Adrenal gland (tissue), 12 donors: ENCODE results near the gene REEP1. TPM values are rescaled to one million over a fixed set of nuclear protein-coding genes. Genes with fewer than 3 reads are reported as not detected.

Experiments
- DNase-seq, 7 donors: peaks; one replicate each; pipeline ENCODE4 v3.0.0-alpha.2; 2019 to 2020
- H3K27ac ChIP-seq, 5 donors: fragments of 200-600 bp; sonication (generic) in 4 of 5; 1 replicate in 3 of 5; 2 replicates in 2 of 5; pipeline versions ENCODE4 v1.5.1 to v1.8.0; 2016 to 2020; ENCODE audit warnings: mild to moderate bottlenecking in 1 of 5
- H3K27me3 ChIP-seq: fragments of 200-600 bp; 2 replicates; pipeline ENCODE4 v1.8.0; 2021
- H3K36me3 ChIP-seq, 2 donors: fragments of 200-600 bp; replicated peaks in 1 of 2; 1 replicate in 1 of 2; 2 replicates in 1 of 2; pipeline versions ENCODE4 v1.5.1 to v1.8.0; 2018 to 2022
- H3K4me1 ChIP-seq, 2 donors: fragments of 200-600 bp; replicated peaks in 1 of 2; 1 replicate in 1 of 2; 2 replicates in 1 of 2; pipeline versions ENCODE4 v1.5.1 to v1.8.0; 2018 to 2021
- H3K4me3 ChIP-seq, 4 donors: fragments of 200-600 bp; sonication (generic) in 3 of 4; one replicate each; pipeline ENCODE4 v1.5.1; 2016 to 2018
- H3K9me3 ChIP-seq, 3 donors: fragments of 200-600 bp; sonication (generic) in 1 of 3; replicated peaks in 1 of 3; 1 replicate in 2 of 3; 2 replicates in 1 of 3; pipeline versions ENCODE4 v1.5.1 to v1.8.0; 2016 to 2021
- CTCF ChIP-seq, 6 experiments: fragments of 450-650 bp in 4 of 6; fragments of 200-600 bp in 2 of 6; sonication (generic) in 1 of 6; IDR thresholded peaks; 1 replicate in 5 of 6; 2 replicates in 1 of 6; pipeline versions ENCODE4 v1.5.1 to v1.8.0; 2016 to 2021; ENCODE audit warnings: antibody characterized with exemption in 6 of 6, mild to moderate bottlenecking in 2 of 6, moderate library complexity in 1 of 6
- POLR2A ChIP-seq, 2 donors: fragments of 450-650 bp; IDR thresholded peaks; one replicate each; pipeline ENCODE4 v1.6.1; 2017; ENCODE audit warnings: antibody characterized with exemption in 2 of 2, mild to moderate bottlenecking in 2 of 2, moderate library complexity in 1 of 2
- WGBS, 4 donors: extraction: QIAGEN DNeasy Blood & Tissue Kit in 2 of 4; methylation state at CpG; one replicate each; pipeline versions ENCODE4 v1.1.5 to v1.1.7; 2013 to 2017; 5-methylcytosine and 5-hydroxymethylcytosine counted together
- intact Hi-C, 2 donors: fragments of 100-400 bp; cut with DNase I; formaldehyde crosslinking; loops; one replicate each; pipeline versions ENCODE4 v1.14.1 to v1.15.0; 2022 to 2023
- polyA plus RNA-seq, 3 donors: library from polyadenylated mRNA; stranded (reverse); fragments of 200-250 nt in 2 of 3; fragments of 350-450 nt in 1 of 3; fragmentation: Illumina TruSeq in 1 of 3; extraction: RNeasy Lipid Tissue Mini Kit (QIAGEN cat#74804) in 1 of 3; gene quantifications; one replicate each; pipeline ENCODE4 v1.2.3, GENCODE V29; 2013 to 2014
- total RNA-seq, 9 donors: library from RNA; depleted of rRNA in 4 of 9; stranded (reverse); fragments of >200 nt in 4 of 9; fragments of 120-200 nt in 1 of 9; fragmentation: NEBNext Ultra II Directional in 1 of 9; extraction: Animal tissue kit (Norgen Biotek cat#: 25700) in 1 of 9; gene quantifications; one replicate each; pipeline versions ENCODE4 v1.1.0 to v1.2.4, GENCODE V29; 2013 to 2023
- donor health status: healthy with polysubstance abuse.
- donor health status: Bipolar disorder and iron deficiency.
- donor health status: DM: yes; HTN: yes; CAD: no.
- donor health status: DM: no; HTN: no; CAD: no.
- donor health status: DM: no; HTN: no; CAD: no.
- donor health status: DM: yes; HTN: yes; CAD: no.

Gene REEP1
- total and polyA plus RNA-seq, 12 donors, result 0.36 to 9.3 (median 3.1) TPM

- Histone ChIP-seq H3K9me3 (no peaks in the 10 kb centered on the region), H3K4me3 (peak within 1 kb of the TSS; percentile 86 to 99 (median 94)), H3K27me3 (no peaks in the 10 kb centered on the region), H3K27ac (peak within 1 kb of the TSS; percentile 98 to 100 (median 100)), H3K36me3 (no peaks in the 10 kb centered on the region), H3K4me1 (peaks cover 21 to 48% of the 10 kb centered on the region in 2 donors)
- TF ChIP-seq CTCF (IDR thresholded peaks at IDR 0.05) (peak in 2 of 6 experiments; percentile 3 to 21), POLR2A (IDR thresholded peaks at IDR 0.05) (peak; percentile 95)
- intact Hi-C loops, result no loop called here
- 0 to 2% (median 0%) methylated on average over 13 to 74 of the region's 74 CpGs for WGBS, 4 donors
- peak; percentile 95 to 97 (median 96) for DNase-seq
Measured at GRCh38 chr2:86195055-86195807, 142.2 kb downstream of the REEP1 start, which contains the start of gene IMMT. Gene IMMT (minus strand): TSS chr2:86195462. CDS start chr2:86195382, 80 bp downstream.

- peak; percentile 95 to 99 (median 98) for DNase-seq
- Histone ChIP-seq H3K36me3 (no peaks in the 10 kb centered on the region), H3K4me3 (peak overlapping the region in 2 of 4 donors; percentile 86 to 99), H3K27ac (peak overlapping the region; percentile 98 to 100 (median 100)), H3K9me3 (no peaks in the 10 kb centered on the region), H3K4me1 (peaks cover 21 to 48% of the 10 kb centered on the region in 2 donors), H3K27me3 (no peaks in the 10 kb centered on the region)
- intact Hi-C loops, result no loop called here
- TF ChIP-seq CTCF (IDR thresholded peaks at IDR 0.05) (no peak), POLR2A (IDR thresholded peaks at IDR 0.05) (no peak)
- WGBS, 4 donors, result 0 to 2% (median 1%) methylated on average over 9 to 17 of the region's 17 CpGs
Measured at GRCh38 chr2:86194751-86195054, 142.7 kb downstream of the REEP1 start.

- H3K4me1 ChIP-seq, result peaks cover 21 to 55% of the 10 kb centered on the region in 2 donors
- H3K9me3 ChIP-seq, result no peaks in the 10 kb centered on the region
- TF ChIP-seq CTCF (IDR thresholded peaks at IDR 0.05), result peak in 2 of 6 experiments; percentile 7 to 21
- TF ChIP-seq POLR2A (IDR thresholded peaks at IDR 0.05), result peak in 1 of 2 donors; percentile 6
- H3K36me3 ChIP-seq, result no peaks in the 10 kb centered on the region
- peak in 4 of 7 donors; percentile 29 to 49 (median 40) for DNase-seq
- WGBS, 4 donors, result 52 to 55% (median 53%) methylated on average over 7 of the region's 7 CpGs
- intact Hi-C loops, result no loop called here
- H3K4me3 ChIP-seq, result peak overlapping the region in 2 of 4 donors; percentile 86 to 99
- peak overlapping the region; percentile 98 to 100 (median 100) for H3K27ac ChIP-seq
- no peaks in the 10 kb centered on the region for H3K27me3 ChIP-seq
Measured at GRCh38 chr2:86193901-86194567, 143.4 kb downstream of the REEP1 start.

GRCh38 chr2:86189782-86190416, 147.5 kb downstream of the REEP1 start:
- Histone ChIP-seq H3K9me3 (no peaks in the 10 kb centered on the region), H3K4me1 (peaks cover 21 to 69% of the 10 kb centered on the region in 2 donors)
- intact Hi-C loops, result no loop called here

More at GRCh38 chr2:86189782-86190416, 147.5 kb downstream of the REEP1 start:
- WGBS, 4 donors, result 82 to 85% (median 85%) methylated on average over 7 of the region's 7 CpGs
- TF ChIP-seq POLR2A (IDR thresholded peaks at IDR 0.05) (no peak), CTCF (IDR thresholded peaks at IDR 0.05) (no peak)
- Histone ChIP-seq H3K27ac (no peak overlapping the region), H3K36me3 (no peaks in the 10 kb centered on the region), H3K4me3 (no peak overlapping the region), H3K27me3 (no peaks in the 10 kb centered on the region)
- DNase-seq, result no peak
